GM10266 (cell line): ENCODE results near the gene PPAN.

Experiments used
- DNase-seq: peaks from one replicate; pipeline ENCODE4 v3.0.0; 2012; ENCODE audit errors: extremely low spot score
- TF ChIP-seq, protein P1 (sequence below): IDR thresholded peaks from 2 replicates; pipeline ENCODE4 v1.5.1; 2012; ENCODE audit warnings: mild to moderate bottlenecking, low read depth; ENCODE audit not compliant: control insufficient read depth, insufficient read depth; ENCODE audit errors: missing control alignments

PPAN gene

DNA sequence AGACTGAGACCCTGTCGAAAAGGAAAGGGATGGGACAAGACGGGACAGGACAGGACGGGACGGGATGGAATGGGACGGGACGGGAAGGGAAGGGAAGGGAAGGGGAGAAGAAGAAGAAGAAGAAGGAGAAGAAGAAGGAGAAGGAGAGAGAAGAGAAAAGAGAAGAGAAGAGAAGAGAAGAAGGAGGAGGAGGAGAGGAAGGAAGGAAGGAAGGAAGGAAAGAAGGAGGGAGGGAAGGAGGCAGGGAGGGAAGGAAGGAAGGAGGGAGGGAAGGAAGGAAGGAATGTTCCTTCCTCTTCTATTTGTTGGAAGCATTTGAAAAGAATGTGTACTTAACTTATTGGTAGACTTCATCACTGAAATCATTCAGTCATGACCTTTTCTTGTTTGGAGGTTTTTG lies 29.6 kb upstream of the PPAN start:
- DNase-seq = no peak
- TF ChIP-seq, protein P1, sequence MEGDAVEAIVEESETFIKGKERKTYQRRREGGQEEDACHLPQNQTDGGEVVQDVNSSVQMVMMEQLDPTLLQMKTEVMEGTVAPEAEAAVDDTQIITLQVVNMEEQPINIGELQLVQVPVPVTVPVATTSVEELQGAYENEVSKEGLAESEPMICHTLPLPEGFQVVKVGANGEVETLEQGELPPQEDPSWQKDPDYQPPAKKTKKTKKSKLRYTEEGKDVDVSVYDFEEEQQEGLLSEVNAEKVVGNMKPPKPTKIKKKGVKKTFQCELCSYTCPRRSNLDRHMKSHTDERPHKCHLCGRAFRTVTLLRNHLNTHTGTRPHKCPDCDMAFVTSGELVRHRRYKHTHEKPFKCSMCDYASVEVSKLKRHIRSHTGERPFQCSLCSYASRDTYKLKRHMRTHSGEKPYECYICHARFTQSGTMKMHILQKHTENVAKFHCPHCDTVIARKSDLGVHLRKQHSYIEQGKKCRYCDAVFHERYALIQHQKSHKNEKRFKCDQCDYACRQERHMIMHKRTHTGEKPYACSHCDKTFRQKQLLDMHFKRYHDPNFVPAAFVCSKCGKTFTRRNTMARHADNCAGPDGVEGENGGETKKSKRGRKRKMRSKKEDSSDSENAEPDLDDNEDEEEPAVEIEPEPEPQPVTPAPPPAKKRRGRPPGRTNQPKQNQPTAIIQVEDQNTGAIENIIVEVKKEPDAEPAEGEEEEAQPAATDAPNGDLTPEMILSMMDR = no peak

DNA sequence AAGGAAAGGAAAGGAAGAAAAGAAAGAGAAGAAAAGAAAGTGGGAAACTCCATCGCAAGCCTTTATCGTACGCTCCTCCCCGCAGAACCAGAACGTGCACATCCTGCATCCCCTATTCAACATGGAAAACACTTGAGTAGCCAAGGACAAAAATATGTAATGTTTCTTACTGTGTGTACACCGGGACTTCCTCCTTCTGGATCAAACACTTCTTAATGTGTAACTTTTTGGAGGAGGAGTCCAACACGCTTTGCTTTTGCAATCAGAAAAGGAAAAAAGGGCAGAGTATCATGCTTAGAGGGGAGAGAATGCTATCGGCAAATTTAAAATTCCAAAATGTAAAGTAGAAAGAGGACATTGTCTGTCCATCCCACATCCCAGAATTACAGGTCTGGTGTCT lies 27.8 kb upstream of the PPAN start:
- TF ChIP-seq, protein P1 = no peak
- no peak for DNase-seq

DNA sequence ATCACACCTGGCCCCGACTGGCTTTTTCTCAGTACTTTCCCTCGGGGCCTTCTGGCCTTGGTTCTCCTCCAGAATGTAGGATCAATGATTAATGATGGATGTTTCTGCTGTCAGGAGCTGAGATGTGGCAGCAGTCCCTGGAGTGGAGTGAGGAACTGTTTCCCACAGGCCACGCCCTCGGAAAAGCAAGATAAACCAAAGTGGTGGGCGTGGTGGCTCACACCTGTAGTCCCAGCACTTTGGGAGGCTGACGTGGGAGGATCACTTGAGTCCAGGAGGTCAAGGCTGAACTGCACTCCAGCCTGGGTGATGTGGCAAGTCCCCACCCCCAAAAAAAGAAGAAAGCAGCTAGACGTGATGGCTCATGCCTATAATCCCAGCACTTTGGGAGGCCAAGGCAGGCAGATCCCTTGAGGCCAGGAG lies 27.1 kb upstream of the PPAN start:
- no peak for DNase-seq
- TF ChIP-seq, protein P1 = no peak

DNA sequence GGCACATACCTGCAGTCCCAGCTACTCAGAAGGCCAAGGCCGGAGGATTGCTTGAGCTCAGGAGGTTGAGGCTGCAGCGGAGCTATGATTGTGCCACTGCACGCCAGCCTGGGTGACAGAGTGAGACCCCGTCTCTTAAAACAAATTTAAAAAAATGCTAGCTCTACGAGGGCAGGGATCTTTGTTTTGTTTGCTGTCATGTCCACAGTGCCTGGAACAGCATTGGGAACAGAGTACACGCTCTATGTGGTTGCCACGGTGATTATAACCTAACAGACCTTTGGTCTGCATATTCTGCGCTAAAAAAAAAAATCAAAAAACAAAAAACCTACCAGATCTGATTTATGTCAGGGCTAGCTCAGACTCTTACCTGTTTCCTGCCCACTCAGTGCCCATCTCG lies 22.3 kb upstream of the PPAN start:
- no peak for DNase-seq
- TF ChIP-seq, protein P1 = no peak

DNA sequence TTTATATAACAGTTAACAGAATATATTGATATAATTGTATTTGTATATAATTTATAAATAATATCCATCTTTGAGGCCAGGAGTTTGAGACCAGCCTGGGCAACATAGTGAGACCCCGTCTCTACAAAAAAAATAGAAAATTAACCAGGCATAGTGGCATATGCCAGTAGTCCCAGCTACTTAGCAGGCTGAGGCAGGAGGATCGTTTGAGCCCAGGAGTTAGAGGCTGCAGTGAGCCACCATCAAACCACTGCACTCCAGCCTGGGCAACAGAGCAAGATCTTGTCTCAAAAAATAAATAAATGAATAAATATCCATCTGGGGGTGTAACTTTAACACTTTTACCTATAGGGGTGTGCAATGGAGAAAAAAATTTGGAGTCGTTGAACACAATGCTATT lies 21.4 kb upstream of the PPAN start:
- TF ChIP-seq, protein P1 = no peak
- no peak for DNase-seq

DNA sequence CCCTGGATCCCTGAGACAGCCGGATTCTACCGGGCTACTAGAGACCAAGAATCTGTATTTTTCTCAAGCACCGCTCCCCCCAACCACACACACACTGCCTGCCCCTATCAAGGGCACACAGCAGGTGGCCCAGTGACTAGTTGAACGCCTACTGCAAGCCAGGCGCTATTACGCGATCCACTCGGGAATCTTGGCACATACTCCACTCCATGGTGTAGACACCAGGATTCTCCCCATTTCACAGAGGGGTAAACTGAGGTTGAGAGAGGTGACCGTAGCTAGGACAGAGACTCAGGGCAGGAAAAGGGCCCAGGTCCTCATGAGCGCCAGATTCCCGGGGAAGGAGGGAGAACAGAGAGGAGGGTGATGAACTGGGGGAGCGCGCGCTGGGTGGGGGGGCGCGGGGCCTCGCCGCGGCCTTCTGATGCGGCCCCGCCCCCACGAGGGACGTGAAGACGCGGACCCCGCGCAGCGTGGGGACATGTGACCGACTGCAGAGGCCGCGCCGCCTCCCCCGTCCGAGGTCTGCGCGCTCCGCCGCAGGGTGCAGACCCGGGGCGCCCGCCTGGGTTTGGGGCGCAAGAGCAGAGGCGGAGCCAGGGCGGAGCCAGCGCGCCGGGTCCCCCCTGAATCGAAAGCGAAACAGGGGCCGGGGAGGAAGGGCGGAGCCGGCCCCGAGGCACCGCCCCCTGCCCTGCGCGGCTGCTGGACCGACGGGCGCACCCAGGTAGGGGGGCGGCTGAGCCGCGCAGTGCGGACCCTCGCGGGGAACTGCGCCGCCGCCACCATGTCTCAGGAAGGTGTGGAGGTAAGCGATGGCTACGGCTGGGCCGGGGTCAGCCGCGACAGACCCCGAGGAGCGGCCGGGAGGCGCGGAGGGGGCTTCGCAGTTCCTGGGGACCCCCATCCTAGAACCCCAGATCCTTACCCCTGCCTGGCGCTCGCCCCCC lies 20.2 kb upstream of the PPAN start, which contains the start of gene SHFL:
SHFL (plus strand) TSS at position 677 of the 950 bp plus-strand sequence; CDS start at position 788, 111 bp downstream.
- TF ChIP-seq, protein P1 = no peak
- peak; percentile 98 for DNase-seq

DNA sequence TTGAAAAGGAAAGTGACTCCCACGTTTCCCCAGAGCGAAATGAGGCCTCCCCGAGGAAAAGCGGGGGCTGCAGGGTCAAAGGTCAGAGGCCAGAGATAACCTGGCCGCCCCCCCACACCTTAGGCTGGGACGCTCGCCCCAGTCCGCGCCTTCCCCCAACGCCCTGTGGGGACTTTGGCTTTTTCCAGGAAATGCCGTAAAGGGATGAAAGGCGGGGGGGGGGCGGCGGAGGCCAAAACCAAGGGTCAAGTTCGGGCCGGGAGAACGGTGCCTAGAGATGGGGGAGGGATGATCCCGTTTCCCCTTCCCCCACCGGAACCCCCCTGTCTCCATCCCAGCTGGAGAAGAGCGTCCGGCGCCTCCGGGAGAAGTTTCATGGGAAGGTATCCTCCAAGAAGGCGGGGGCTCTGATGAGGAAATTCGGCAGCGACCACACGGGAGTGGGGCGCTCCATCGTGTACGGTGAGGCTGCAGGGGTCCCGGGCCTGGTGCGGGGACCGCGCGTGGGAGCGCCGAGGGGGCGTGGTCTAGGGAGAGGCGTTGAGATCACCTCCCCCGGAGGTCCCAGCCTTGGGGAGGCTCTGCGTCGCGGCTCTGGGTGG lies 19.5 kb upstream of the PPAN start:
- TF ChIP-seq, protein P1 = no peak
- peak; percentile 66 for DNase-seq
